Stimulated activated CD4-positive, alpha-beta T cell treated with anti-CD3 and anti-CD28 coated beads, Interleukin-1b, Interleukin-23, amount 100 ng/mL, for 24 hours (primary cell): ENCODE measurements around the gene GLYATL1B.
"Not testable (repeated sequence)": the region's sequence is repeated elsewhere in the genome, so short reads cannot be mapped to it uniquely, and the experiment has no call there.

Experiments
- DNase-seq, 4 experiments: peaks; one replicate each; pipeline ENCODE4 v3.0.0-alpha.2; 2020; ENCODE audit warnings: low read depth in 4 of 4, low spot score in 1 of 4

The GLYATL1B gene

DNA sequence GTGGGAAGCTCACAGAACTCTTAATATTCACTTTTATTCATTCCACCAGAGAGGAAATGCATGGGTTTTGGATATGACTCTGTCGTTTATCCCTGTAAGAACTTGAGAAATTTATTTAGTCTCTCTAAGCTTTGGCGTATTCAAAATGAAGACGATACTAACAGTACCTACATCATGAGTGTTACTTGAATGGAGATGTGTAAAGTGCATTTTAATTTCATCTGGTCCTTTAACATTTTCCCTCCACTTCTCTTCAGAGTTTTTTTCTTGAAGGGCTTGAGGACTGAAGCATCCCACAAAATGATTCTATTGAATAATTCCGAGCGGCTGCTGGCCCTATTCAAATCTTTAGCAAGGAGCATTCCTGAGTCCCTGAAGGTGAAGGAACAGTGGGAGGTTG lies at the start of gene GLYATL1B:
TSS of gene GLYATL1B (plus strand) at position 301 of the 400 bp plus-strand sequence. CDS start at position 301, 0 bp downstream.
- DNase-seq: not testable (repeated sequence)

DNA sequence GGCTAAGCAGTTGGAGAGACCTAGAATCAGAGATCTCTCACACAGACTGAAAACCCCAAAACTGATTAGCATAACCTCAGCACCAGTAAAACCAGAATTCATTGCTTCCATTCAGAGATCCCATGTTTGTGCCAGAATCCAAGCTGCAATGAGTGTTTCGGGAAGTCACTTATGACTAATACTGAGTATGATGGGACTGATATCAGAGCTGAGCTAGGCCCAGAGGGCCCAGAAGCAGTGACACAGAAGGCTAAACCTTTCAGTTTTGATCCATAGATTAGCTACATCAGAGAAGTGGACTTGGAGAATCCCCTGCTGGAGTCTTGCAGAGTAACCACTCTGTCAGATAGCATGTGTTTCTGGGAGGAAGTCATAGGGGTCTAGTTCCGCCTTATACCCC lies 49.6 kb upstream of the GLYATL1B start:
- not testable (repeated sequence) for DNase-seq

- not testable (repeated sequence) for DNase-seq
Observed at GRCh38 chr11:59037434-59037833, 48.7 kb upstream of the GLYATL1B start.

GRCh38 chr11:59040607-59041006 lies 45.5 kb upstream of the GLYATL1B start:
- DNase-seq: no peak

GRCh38 chr11:59051383-59051782 lies 34.7 kb upstream of the GLYATL1B start:
- DNase-seq: not testable (repeated sequence)

GRCh38 chr11:59052355-59052754 lies 33.8 kb upstream of the GLYATL1B start:
- DNase-seq: not testable (repeated sequence)

GRCh38 chr11:59053387-59053786 lies 32.7 kb upstream of the GLYATL1B start:
- peak; percentile 59 to 77 (median 70) for DNase-seq

- DNase-seq: peak; percentile 59 to 87 (median 70)
Observed at GRCh38 chr11:59058120-59059033, 27.7 kb upstream of the GLYATL1B start.

DNA sequence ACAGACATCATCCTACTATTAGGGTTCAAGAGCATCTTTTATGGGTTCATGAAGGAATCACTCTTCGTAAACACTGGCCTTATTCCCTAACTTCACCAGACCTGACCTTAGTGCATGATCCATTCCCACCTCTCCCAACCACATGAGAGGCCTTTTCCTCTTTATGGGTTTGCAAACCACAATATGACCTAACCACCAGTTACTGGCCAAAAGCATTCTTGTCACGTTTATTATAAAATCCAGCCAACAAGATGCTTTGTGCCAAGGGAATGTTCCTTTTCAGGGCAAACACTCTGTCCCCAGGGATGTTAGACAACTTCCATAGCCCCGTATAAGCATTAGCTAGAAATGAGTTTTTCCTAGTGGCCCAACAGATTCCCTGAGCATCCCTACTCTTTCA lies 26.0 kb upstream of the GLYATL1B start:
- DNase-seq: not testable (repeated sequence)

DNA sequence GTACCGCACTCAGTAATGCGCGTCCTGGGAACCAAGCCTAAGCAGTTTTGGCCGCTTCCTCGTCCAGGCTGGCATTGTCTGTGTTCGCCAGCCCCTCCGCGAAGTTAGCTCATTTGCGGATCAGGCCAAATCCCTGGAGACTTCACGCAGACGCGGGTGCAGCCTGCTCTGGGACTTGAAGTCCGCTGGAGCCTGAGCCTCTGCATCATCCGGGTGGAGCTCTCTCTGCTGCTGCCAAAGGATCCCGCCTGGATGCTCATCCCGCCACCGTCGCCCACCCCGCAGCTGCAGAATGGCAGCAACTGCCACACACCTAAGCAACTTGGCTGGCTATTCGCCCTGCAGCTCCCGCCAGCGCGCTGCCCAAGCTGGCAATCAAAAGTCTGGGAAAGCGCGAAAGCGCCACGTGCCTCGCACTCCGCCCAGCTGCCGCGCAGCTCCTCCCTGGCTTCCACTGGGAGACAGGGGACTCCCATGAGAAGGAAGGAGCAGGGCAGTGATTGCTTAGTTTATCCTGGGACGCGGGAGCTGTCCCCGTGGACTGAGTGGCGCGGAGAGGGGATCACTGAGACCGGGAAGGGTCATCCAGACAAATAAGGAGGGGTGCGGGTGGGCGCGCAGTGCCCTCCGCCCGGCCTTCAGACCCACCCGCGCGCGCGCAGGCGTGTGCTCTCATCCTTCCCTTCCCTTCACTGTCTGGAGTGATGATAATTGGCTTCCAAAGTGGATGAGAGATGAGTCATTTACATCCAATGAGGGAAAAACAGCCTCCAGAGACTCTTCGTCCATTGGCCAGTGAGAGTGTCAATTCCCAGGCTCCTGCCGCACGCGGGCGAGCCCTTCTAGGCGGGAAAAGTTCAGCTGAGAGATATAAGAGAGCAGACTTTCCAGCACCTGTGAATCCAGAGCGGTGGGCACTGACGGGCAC lies 23.2 kb upstream of the GLYATL1B start:
- no peak for DNase-seq

GRCh38 chr11:59063996-59064727 lies 21.9 kb upstream of the GLYATL1B start:
- not testable (repeated sequence) for DNase-seq

DNA sequence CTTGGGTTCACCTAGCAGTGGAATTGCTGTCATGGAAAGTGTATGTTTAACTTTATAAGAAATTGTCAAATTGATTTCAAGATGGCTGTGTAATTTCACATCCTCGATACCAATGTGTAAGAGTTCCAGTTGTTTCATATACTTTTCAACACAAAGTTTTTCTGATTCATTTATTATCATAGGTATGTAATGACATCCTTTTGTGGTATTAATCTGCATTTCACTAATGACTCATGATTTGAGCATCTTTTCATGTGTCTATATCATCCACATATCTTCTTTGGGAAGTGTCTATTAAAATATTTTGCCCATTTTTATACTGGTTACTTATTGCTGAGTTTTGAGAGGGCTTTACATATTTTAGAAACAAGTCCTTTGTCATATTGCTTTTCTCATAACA lies 17.0 kb upstream of the GLYATL1B start:
- no peak for DNase-seq

DNA sequence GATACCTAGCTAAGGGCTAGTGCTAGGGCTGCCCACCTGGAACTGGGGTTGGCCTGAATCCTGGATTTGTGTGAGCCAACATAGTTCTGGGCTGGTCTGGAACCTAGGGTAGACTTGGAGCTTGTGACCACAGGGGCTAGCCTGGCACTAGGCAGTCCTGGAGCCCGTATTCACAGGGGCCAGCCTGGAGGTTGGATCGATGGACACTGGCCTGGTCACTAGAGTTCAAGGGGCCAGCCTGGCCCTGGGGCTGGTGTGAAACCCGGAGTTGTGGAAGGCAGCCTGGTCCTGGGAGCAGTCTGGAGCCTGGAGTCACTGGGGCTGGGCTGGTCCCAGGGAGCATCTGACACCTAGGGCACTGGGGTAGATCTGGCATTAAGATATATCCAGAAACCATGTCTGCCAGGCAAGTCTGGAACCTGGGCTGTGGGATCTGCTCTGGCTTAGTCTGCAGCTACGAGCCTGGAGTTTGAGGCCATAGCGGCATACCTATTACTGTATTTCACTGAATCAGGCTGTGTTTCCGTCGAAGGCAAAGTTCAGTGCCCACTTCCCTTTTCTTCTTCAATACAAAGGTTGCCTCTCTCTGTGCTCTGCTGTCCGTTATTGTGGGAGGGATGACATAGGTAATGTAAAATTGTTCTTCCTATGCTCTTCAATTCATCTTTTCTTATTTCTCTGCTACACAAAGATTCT lies 9.1 kb upstream of the GLYATL1B start:
- DNase-seq: no peak

DNA sequence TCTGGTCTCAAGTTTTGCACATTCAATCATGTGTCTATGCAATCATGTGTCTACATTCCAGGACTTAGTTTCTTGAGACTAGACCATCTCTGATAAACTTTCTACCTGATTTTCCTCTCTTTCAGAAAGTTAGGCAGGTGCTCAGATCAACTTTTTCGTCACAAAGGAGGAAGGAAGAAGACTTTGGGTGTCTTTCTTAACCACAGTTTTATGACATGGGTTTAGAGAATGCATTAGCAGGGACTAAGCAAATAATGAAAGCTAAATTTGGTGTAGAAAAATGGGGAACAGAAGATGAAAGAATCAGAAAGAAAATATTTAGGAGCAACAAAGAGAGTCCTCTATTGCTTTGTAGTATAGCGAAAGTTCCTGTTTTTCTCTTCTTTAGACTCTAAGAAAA lies 7.7 kb upstream of the GLYATL1B start:
- no peak for DNase-seq

DNA sequence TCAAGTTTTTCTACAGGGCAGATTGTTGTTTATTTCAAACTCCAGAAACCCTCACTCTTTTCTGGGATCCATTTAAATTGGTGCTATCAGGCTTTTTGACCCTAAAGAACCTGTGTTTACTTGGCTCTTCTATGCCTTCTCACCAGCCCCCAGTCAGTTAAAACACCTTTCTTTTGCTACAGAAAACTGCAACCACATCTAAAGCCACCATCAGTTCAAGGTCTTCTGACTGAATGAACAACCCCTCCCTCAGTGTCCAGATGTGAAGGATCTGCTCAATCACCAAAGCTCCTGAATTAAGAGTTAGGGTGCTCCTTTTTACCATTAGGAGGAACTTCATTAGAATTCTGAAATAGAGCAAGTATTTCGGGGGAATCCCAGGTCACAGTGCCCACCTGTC lies 7.0 kb upstream of the GLYATL1B start:
- no peak for DNase-seq

GRCh38 chr11:59080421-59080820 lies 5.7 kb upstream of the GLYATL1B start:
- not testable (repeated sequence) for DNase-seq

DNA sequence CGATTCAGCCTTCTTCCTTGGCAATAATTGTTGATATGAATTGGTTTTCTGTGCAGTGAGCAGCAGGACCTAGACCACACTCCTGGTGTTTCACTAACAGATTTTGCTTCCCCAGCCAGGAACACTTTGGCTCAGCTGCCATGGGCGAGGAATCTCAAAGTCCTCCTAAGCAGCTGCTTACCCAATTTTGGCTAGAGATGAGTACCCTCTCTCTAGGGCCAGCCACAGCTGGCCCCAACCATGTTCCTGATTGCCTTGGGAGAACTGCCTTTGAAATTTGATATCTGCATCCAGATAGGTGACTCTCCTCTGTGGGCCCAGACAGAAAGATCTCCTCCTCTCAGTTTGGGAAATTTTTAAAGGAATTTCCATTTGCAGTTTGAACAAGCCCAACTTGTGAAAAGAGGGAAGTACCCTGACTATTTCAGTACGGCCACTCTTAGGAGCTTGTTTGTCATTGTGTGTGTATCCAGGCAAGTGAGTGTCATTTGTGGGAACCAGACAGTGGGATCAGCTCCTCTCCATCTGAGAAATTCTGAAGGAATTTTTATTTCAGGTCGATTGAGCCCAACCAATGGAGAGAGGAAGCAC lies 4.6 kb upstream of the GLYATL1B start:
- not testable (repeated sequence) for DNase-seq

DNA sequence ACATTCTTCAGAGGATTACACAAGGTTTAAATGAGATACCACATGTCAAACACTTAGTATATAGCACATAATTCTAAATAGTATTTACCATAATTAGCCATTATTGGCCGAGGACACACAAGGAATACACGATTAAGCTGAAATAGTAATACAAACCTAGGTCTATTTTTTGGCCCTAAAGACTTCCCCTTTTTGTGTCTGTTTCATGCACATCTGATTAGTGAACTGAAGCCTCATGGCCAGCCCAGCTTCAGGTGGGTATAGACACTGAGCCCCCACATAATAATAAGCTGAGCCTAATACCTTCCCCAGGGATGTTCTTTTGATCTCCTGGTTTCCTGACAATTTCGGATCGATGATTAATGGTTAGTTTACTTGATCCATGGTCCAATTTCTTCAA lies 2.1 kb downstream of the GLYATL1B start:
- no peak for DNase-seq

GRCh38 chr11:59093576-59093975 lies 7.5 kb downstream of the GLYATL1B start:
- not testable (repeated sequence) for DNase-seq

DNA sequence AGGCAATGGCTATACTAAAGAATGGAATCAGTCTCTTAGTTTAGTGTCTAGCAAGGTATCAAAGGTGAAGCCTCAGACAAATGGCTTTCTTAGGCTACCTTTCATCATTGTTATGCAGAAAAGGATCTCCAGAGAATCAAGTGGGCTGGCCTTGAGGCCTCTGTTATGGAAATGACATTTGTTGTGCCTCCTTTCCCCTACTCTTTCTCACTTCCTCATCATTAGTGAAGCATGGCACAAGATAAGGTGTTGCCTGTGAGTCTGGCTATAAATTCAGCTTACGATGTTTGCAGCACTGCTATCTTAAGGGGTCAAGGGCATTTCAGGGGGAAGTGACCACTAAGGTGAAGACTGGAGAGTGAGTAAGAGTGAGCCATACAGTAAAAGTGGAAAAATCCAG lies 9.1 kb downstream of the GLYATL1B start:
- not testable (repeated sequence) for DNase-seq
